Neutrophil (primary cell): Measurements from ENCODE around the gene PTGER2.

Source experiments
- H3K27ac ChIP-seq: fragments of 200-600 bp; sonication (generic); 2 replicates; pipeline ENCODE4 v1.5.1; 2016; ENCODE audit warnings: mild to moderate bottlenecking, moderate library complexity
- H3K27me3 ChIP-seq: fragments of 200-600 bp; sonication (generic); 2 replicates; pipeline ENCODE4 v1.6.0; 2016; ENCODE audit warnings: mild to moderate bottlenecking
- H3K36me3 ChIP-seq: fragments of 200-600 bp; sonication (generic); 2 replicates; pipeline ENCODE4 v1.5.1; 2017
- H3K4me1 ChIP-seq, 2 experiments: fragments of 200-600 bp in 1 of 2; sonication (generic) in 1 of 2; 1 replicate in 1 of 2; 2 replicates in 1 of 2; pipeline versions ENCODE4 v1.5.1 to v1.6.1; 2013 to 2016; ENCODE audit warnings: low read depth in 1 of 2, low read length in 1 of 2, mild to moderate bottlenecking in 1 of 2, moderate library complexity in 1 of 2; ENCODE audit not compliant: control insufficient read depth in 1 of 2, insufficient read depth in 1 of 2
- H3K4me3 ChIP-seq, 2 experiments: fragments of 200-600 bp in 1 of 2; sonication (generic) in 1 of 2; 1 replicate in 1 of 2; 2 replicates in 1 of 2; pipeline ENCODE4 v1.5.1; 2013 to 2016; ENCODE audit warnings: low read depth in 1 of 2, low read length in 1 of 2, mild to moderate bottlenecking in 1 of 2, moderate library complexity in 1 of 2
- H3K9me3 ChIP-seq: fragments of 200-600 bp; sonication (generic); 2 replicates; pipeline ENCODE4 v1.5.1; 2016
- TF ChIP-seq, protein P1 (sequence below): fragments of 200-600 bp; sonication (generic); IDR thresholded peaks from 2 replicates; pipeline ENCODE4 v1.5.1; 2016; ENCODE audit warnings: antibody characterized with exemption

Gene PTGER2

DNA sequence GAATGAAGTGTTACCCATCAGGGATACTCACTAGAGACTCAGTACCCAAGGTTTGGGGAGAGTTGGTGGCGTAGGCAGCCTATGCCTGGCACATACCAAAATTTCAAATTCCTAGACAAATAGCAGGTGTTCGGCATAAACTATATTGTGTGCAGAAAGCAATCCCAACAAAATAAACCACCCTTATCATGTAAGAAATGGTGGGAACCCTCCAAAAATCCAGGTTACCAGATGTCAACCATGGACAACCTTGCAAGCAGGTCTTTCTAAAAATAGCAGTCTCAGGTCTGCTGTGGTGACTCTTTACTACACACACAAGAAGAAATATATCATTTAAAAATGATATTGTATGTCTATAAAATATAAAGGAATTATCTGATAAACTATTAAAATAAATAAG lies 17.7 kb upstream of the PTGER2 start:
- H3K4me3 ChIP-seq, result no peak overlapping the region
- H3K36me3 ChIP-seq, result no peaks in the 10 kb centered on the region
- H3K4me1 ChIP-seq, result peaks cover 6 to 7% of the 10 kb centered on the region in 2 experiments
- H3K27me3 ChIP-seq, result no peaks in the 10 kb centered on the region
- H3K27ac ChIP-seq, result no peak overlapping the region
- TF ChIP-seq, protein P1, sequence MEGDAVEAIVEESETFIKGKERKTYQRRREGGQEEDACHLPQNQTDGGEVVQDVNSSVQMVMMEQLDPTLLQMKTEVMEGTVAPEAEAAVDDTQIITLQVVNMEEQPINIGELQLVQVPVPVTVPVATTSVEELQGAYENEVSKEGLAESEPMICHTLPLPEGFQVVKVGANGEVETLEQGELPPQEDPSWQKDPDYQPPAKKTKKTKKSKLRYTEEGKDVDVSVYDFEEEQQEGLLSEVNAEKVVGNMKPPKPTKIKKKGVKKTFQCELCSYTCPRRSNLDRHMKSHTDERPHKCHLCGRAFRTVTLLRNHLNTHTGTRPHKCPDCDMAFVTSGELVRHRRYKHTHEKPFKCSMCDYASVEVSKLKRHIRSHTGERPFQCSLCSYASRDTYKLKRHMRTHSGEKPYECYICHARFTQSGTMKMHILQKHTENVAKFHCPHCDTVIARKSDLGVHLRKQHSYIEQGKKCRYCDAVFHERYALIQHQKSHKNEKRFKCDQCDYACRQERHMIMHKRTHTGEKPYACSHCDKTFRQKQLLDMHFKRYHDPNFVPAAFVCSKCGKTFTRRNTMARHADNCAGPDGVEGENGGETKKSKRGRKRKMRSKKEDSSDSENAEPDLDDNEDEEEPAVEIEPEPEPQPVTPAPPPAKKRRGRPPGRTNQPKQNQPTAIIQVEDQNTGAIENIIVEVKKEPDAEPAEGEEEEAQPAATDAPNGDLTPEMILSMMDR, result no peak
- no peaks in the 10 kb centered on the region for H3K9me3 ChIP-seq

DNA sequence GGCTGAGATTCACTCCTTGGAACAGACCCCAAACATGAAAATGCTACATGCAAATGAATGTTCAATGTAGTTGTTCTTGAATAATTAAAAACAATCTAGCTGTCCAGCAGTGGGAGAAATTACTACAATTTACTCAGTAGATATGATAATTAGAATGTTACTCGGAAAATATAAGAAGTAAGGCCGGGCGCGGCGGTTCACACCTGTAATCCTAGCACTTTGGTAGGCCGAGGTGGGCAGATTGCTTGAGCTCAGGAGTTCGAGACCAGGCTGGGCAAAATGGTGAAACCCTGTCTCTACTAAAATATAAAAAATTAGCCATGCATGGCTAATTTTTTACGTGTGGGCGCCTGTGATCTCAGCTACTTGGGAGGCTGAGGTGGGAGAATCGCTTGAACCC lies 15.3 kb upstream of the PTGER2 start:
- Histone ChIP-seq H3K9me3 (no peaks in the 10 kb centered on the region), H3K4me1 (peaks cover 8 to 9% of the 10 kb centered on the region in 2 experiments)
- TF ChIP-seq, protein P1, result no peak

DNA sequence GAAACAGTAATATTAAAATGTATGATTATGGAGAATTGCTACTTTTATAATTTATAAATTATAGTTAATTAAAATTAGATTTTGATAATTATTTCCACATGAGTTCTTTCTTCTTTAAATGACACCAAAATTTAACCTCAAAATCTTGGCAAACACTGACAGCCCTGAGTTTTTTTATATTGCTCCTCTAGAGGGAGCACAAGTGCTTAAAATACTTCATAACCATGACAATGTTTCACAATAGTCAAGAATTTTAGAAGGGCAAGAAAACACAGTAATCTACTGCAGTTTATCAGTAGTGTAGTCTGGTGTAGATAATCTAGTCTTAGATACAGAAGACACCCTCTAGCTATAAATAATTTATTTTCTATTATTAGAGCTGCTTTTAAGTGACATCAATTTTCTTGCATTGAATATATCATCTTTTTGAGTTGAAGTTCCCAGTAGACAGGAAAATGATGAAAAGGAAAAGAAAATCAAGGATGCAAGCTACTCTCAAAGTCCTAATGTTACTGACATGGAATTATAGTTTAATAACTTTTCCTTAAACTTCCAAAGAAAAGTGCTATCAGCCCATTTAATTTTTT lies 14.3 kb upstream of the PTGER2 start:
- Histone ChIP-seq H3K9me3 (no peaks in the 10 kb centered on the region), H3K4me1 (peaks cover 16 to 18% of the 10 kb centered on the region in 2 experiments), H3K27ac (no peak overlapping the region), H3K27me3 (no peaks in the 10 kb centered on the region), H3K4me3 (no peak overlapping the region), H3K36me3 (no peaks in the 10 kb centered on the region)
- TF ChIP-seq, protein P1, result peak; percentile 58

More for the DNA sequence above, 15.3 kb upstream of the PTGER2 start:
- Histone ChIP-seq H3K27ac (no peak overlapping the region), H3K4me3 (no peak overlapping the region), H3K27me3 (no peaks in the 10 kb centered on the region), H3K36me3 (no peaks in the 10 kb centered on the region)

DNA sequence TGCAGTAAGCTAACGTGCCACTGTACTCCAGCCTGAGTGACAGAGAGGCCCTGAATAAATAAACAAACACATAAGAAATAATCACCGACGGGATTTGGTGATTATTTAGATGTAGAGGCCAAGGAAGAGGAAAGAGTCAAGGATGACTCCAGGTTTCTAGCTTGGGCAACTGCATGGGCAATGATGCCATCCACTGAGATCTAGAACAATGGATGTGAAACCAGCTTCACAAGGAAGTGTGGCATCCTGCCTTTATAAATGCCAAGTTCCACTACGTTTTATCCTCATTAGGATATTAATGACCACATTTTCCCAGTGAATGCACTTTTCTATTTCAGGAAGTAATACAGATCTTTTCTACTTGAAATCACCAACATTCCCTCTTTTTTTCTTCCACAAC lies 10.9 kb upstream of the PTGER2 start:
- Histone ChIP-seq H3K27ac (no peak overlapping the region), H3K4me3 (no peak overlapping the region), H3K9me3 (no peaks in the 10 kb centered on the region), H3K27me3 (no peaks in the 10 kb centered on the region), H3K4me1 (peaks cover 36 to 38% of the 10 kb centered on the region in 2 experiments), H3K36me3 (no peaks in the 10 kb centered on the region)
- TF ChIP-seq, protein P1, result no peak

DNA sequence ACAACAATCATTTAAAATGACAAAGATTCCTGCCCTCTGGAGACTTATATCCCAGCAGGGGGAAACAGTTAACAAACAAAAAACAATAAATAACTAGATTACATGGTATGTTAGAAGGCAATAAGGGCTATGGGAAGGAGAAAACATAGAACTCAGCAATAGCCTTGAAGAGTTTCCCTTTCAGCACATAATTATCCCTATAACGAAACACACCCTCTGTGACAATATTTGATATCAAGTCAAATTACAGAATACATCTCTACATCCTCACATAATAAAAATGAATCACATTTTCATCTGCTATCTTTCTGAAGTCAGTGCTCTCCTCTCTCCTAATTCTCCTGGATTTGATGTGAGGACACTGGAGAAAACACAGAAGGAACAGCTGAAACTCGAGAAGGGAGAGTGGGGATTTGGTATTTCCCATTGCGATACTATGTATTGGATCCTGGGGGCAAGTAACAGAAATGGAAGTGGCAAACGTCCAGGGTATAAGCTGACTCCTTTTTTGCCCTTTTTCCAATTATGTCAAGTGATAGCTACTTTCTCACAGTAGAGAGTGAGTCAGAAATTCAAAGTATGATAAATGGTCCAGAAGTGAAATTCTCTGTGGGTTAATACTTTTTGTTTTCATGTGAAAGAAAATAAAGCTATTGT lies 9.7 kb upstream of the PTGER2 start:
- no peaks in the 10 kb centered on the region for H3K36me3 ChIP-seq
- H3K9me3 ChIP-seq, result no peaks in the 10 kb centered on the region
- H3K27ac ChIP-seq, result peak overlapping the region; percentile 66
- TF ChIP-seq, protein P1, result no peak
- H3K4me1 ChIP-seq, result peaks cover 47 to 49% of the 10 kb centered on the region in 2 experiments
- H3K27me3 ChIP-seq, result no peaks in the 10 kb centered on the region
- no peak overlapping the region for H3K4me3 ChIP-seq
